ENCODE results near the gene SGSM1.
A peak's percentile ranks its signal among the peaks of the same experiment; 100 is the strongest.
"Not testable (repeated sequence)": the region's sequence is repeated elsewhere in the genome, so short reads cannot be mapped to it uniquely, and the experiment has no call there.

Gene SGSM1

GRCh38 chr22:24875862-24876506 is 70.0 kb downstream of the SGSM1 start:
- Histone ChIP-seq H3K36me3 (ENCODE audit: insufficient read depth, low read length) (no peaks in the 10 kb centered on the region), H3K4me2 (ENCODE audit: low read length) (no peak overlapping the region), H3K27me3 (ENCODE audit: control insufficient read depth, insufficient read depth, low read length) (peaks cover 10% of the 10 kb centered on the region), H3K9me3 (replicated peaks; ENCODE audit: low read length) (no peaks in the 10 kb centered on the region), H3K4me3 (ENCODE audit: low read length) (no peak overlapping the region), H3K4me1 (ENCODE audit: control insufficient read depth, insufficient read depth, low read length) (no peaks in the 10 kb centered on the region), H3K9ac (ENCODE audit: low read depth, low read length) (no peak overlapping the region)

- H3K9me3 ChIP-seq (replicated peaks; ENCODE audit: low read length), result no peaks in the 10 kb centered on the region
- no peak overlapping the region for H3K4me3 ChIP-seq (ENCODE audit: low read length)
- H3K9ac ChIP-seq (ENCODE audit: low read depth, low read length), result no peak overlapping the region
- no peaks in the 10 kb centered on the region for H3K36me3 ChIP-seq (ENCODE audit: insufficient read depth, low read length)
- no peak overlapping the region for H3K4me2 ChIP-seq (ENCODE audit: low read length)
- H3K27me3 ChIP-seq (ENCODE audit: control insufficient read depth, insufficient read depth, low read length), result peaks cover 3% of the 10 kb centered on the region
- H3K4me1 ChIP-seq (ENCODE audit: control insufficient read depth, insufficient read depth, low read length), result no peaks in the 10 kb centered on the region
Observed at GRCh38 chr22:24876700-24877099, 70.7 kb downstream of the SGSM1 start.

GRCh38 chr22:24878969-24879368 is 73.0 kb downstream of the SGSM1 start:
- H3K36me3 ChIP-seq (ENCODE audit: insufficient read depth, low read length), result no peaks in the 10 kb centered on the region
- H3K4me1 ChIP-seq (ENCODE audit: control insufficient read depth, insufficient read depth, low read length), result no peaks in the 10 kb centered on the region
- no peaks in the 10 kb centered on the region for H3K9me3 ChIP-seq (replicated peaks; ENCODE audit: low read length)
- H3K9ac ChIP-seq (ENCODE audit: low read depth, low read length), result no peak overlapping the region
- no peaks in the 10 kb centered on the region for H3K27me3 ChIP-seq (ENCODE audit: control insufficient read depth, insufficient read depth, low read length)
- no peak overlapping the region for H3K4me2 ChIP-seq (ENCODE audit: low read length)
- no peak overlapping the region for H3K4me3 ChIP-seq (ENCODE audit: low read length)

GRCh38 chr22:24883432-24883831 is 77.4 kb downstream of the SGSM1 start:
- Histone ChIP-seq H3K9ac (ENCODE audit: low read depth, low read length) (no peak overlapping the region), H3K9me3 (replicated peaks; ENCODE audit: low read length) (no peaks in the 10 kb centered on the region), H3K27me3 (ENCODE audit: control insufficient read depth, insufficient read depth, low read length) (no peaks in the 10 kb centered on the region), H3K4me2 (ENCODE audit: low read length) (no peak overlapping the region), H3K4me3 (ENCODE audit: low read length) (no peak overlapping the region), H3K36me3 (ENCODE audit: insufficient read depth, low read length) (no peaks in the 10 kb centered on the region), H3K4me1 (ENCODE audit: control insufficient read depth, insufficient read depth, low read length) (no peaks in the 10 kb centered on the region)

GRCh38 chr22:24887260-24887659 is 81.2 kb downstream of the SGSM1 start:
- Histone ChIP-seq H3K36me3 (ENCODE audit: insufficient read depth, low read length) (no peaks in the 10 kb centered on the region), H3K4me1 (ENCODE audit: control insufficient read depth, insufficient read depth, low read length) (no peaks in the 10 kb centered on the region), H3K4me3 (ENCODE audit: low read length) (no peak overlapping the region), H3K4me2 (ENCODE audit: low read length) (no peak overlapping the region), H3K27me3 (ENCODE audit: control insufficient read depth, insufficient read depth, low read length) (no peaks in the 10 kb centered on the region), H3K9ac (ENCODE audit: low read depth, low read length) (no peak overlapping the region), H3K9me3 (replicated peaks; ENCODE audit: low read length) (no peaks in the 10 kb centered on the region)

- peaks cover 8% of the 10 kb centered on the region for H3K27me3 ChIP-seq (ENCODE audit: control insufficient read depth, insufficient read depth, low read length)
- H3K9me3 ChIP-seq (replicated peaks; ENCODE audit: low read length), result no peaks in the 10 kb centered on the region
- H3K4me2 ChIP-seq (ENCODE audit: low read length), result peak overlapping the region; percentile 73
- H3K9ac ChIP-seq (ENCODE audit: low read depth, low read length), result peak overlapping the region; percentile 43
- peak overlapping the region; percentile 16 for H3K4me3 ChIP-seq (ENCODE audit: low read length)
- H3K36me3 ChIP-seq (ENCODE audit: insufficient read depth, low read length), result no peaks in the 10 kb centered on the region
- peaks cover 21% of the 10 kb centered on the region for H3K4me1 ChIP-seq (ENCODE audit: control insufficient read depth, insufficient read depth, low read length)
Observed at GRCh38 chr22:24893341-24894070, 87.5 kb downstream of the SGSM1 start.

GRCh38 chr22:24894220-24894975 is 88.4 kb downstream of the SGSM1 start:
- Histone ChIP-seq H3K4me1 (ENCODE audit: control insufficient read depth, insufficient read depth, low read length) (peaks cover 21% of the 10 kb centered on the region), H3K9ac (ENCODE audit: low read depth, low read length) (peak overlapping the region; percentile 43), H3K4me2 (ENCODE audit: low read length) (peak overlapping the region; percentile 73), H3K27me3 (ENCODE audit: control insufficient read depth, insufficient read depth, low read length) (peaks cover 8% of the 10 kb centered on the region), H3K9me3 (replicated peaks; ENCODE audit: low read length) (no peaks in the 10 kb centered on the region), H3K36me3 (ENCODE audit: insufficient read depth, low read length) (no peaks in the 10 kb centered on the region), H3K4me3 (ENCODE audit: low read length) (peak overlapping the region; percentile 36)

- Histone ChIP-seq H3K9me3 (replicated peaks; ENCODE audit: low read length) (no peaks in the 10 kb centered on the region), H3K4me1 (ENCODE audit: control insufficient read depth, insufficient read depth, low read length) (peaks cover 21% of the 10 kb centered on the region), H3K9ac (ENCODE audit: low read depth, low read length) (peak overlapping the region; percentile 42), H3K4me2 (ENCODE audit: low read length) (peak overlapping the region; percentile 73), H3K36me3 (ENCODE audit: insufficient read depth, low read length) (no peaks in the 10 kb centered on the region), H3K4me3 (ENCODE audit: low read length) (peak overlapping the region; percentile 36), H3K27me3 (ENCODE audit: control insufficient read depth, insufficient read depth, low read length) (peaks cover 8% of the 10 kb centered on the region)
Observed at GRCh38 chr22:24894998-24895397, 89.0 kb downstream of the SGSM1 start.

- H3K9ac ChIP-seq (ENCODE audit: low read depth, low read length), result no peak overlapping the region
Observed at GRCh38 chr22:24901448-24901847, 95.4 kb downstream of the SGSM1 start.

GRCh38 chr22:24905909-24906308 is 99.9 kb downstream of the SGSM1 start:
- no peak overlapping the region for H3K4me2 ChIP-seq (ENCODE audit: low read length)
- peaks cover 3% of the 10 kb centered on the region for H3K9me3 ChIP-seq (replicated peaks; ENCODE audit: low read length)
- H3K4me1 ChIP-seq (ENCODE audit: control insufficient read depth, insufficient read depth, low read length), result no peaks in the 10 kb centered on the region
- H3K4me3 ChIP-seq (ENCODE audit: low read length), result no peak overlapping the region
- H3K27me3 ChIP-seq (ENCODE audit: control insufficient read depth, insufficient read depth, low read length), result no peaks in the 10 kb centered on the region
- H3K9ac ChIP-seq (ENCODE audit: low read depth, low read length), result no peak overlapping the region
- no peaks in the 10 kb centered on the region for H3K36me3 ChIP-seq (ENCODE audit: insufficient read depth, low read length)

More at GRCh38 chr22:24901448-24901847, 95.4 kb downstream of the SGSM1 start:
- H3K4me2 ChIP-seq (ENCODE audit: low read length), result no peak overlapping the region
- H3K4me3 ChIP-seq (ENCODE audit: low read length), result no peak overlapping the region
- peaks cover 3% of the 10 kb centered on the region for H3K9me3 ChIP-seq (replicated peaks; ENCODE audit: low read length)
- no peaks in the 10 kb centered on the region for H3K36me3 ChIP-seq (ENCODE audit: insufficient read depth, low read length)
- H3K27me3 ChIP-seq (ENCODE audit: control insufficient read depth, insufficient read depth, low read length), result peaks cover 8% of the 10 kb centered on the region
- H3K4me1 ChIP-seq (ENCODE audit: control insufficient read depth, insufficient read depth, low read length), result no peaks in the 10 kb centered on the region

GRCh38 chr22:24907101-24907500 is 101.1 kb downstream of the SGSM1 start:
- H3K36me3 ChIP-seq (ENCODE audit: insufficient read depth, low read length); H3K4me1 ChIP-seq (ENCODE audit: control insufficient read depth, insufficient read depth, low read length); H3K27me3 ChIP-seq (ENCODE audit: control insufficient read depth, insufficient read depth, low read length); H3K9me3 ChIP-seq (replicated peaks; ENCODE audit: low read length); H3K9ac ChIP-seq (ENCODE audit: low read depth, low read length); H3K4me2 ChIP-seq (ENCODE audit: low read length); H3K4me3 ChIP-seq (ENCODE audit: low read length): not testable (repeated sequence)
